ENCODE measurements around the gene CLDN34. TPM values are rescaled to one million over a fixed set of nuclear protein-coding genes. Genes with fewer than 3 reads are reported as not detected.

CLDN34 gene
- total RNA-seq, 1 donor from 2014 or later: not detected

DNA sequence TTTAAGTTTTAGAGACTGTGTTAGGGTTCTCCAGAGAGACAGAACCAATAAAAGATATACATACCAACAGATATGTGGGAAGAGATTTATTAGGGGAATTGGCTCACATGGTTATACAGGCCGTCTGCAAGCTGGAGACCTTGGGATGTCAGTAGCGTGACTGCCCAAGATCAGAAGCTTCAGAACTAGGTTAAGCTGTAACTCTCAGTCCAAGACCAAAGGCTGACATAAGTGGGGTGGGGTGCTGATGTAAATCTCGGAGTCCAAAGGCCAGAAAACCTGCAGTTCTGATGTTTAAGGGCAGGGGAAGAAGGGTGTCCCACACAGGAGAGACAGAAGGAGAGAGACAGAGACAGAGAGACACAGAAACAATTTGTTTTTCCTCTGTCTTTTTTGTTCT lies 10.5 kb downstream of the CLDN34 start:
- FAIRE-seq: no peak
- DNase-seq (ENCODE audit: low spot score in 2 of 2): no peak

DNA sequence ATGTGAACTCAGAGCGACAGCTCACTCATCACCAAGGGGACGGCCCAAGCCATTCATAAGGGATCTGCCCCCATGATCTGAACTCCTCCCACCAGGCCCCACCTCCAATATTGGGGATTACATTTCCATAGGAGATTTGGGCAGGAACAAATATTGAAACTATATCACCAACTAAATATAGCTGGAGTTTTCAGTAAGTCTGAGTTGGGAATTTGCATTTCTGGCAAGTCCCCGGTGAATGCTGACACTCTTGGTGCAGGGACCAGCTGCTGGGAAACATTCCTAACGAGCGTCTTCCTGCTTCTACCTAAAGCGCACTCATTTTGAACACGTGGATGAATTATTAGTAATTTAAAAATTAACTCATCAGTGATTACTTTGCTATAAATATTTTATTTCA lies 13.2 kb downstream of the CLDN34 start:
- no peak for FAIRE-seq
- DNase-seq (ENCODE audit: low spot score in 2 of 2): no peak

DNA sequence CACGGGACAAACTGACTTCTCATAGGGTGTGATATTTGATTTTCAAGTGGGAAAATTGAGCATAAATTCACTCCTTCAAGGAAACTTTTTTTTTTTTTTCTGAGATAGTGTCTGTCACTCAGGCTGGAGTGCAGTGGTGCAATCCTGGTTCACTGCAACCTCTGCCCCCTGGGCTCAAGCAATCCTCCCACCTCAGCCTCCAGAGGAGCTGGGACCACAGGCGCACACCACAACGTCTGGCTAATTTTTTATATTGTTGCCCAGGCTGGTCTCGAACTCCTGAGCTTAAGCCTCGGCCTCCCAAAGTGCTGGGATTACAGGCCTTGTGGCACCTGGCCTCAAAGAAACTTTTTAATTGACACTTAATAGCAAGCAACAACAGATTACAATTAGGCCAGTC lies 13.8 kb downstream of the CLDN34 start:
- DNase-seq (ENCODE audit: low spot score in 2 of 2): no peak
- FAIRE-seq: no peak

DNA sequence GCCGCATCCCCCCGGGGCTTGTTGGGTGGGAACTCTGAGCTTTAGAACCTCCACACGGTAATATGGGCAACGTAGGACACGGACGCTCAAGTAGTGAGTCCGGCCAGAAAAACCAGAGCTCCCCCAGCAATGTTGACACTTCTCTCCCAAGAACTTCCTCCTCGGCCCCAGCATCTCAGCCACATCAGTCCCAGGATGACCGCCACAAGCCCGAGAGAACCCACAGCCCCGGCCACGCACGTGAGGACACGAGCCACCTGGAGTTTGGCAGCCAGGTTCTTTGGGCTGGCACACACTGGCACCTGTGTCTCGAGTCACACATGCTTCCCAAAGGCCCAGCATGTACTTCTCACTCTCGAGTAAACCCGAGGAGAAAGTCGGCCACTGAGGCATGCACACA lies 16.3 kb downstream of the CLDN34 start:
- no peak for FAIRE-seq
- no peak for DNase-seq (ENCODE audit: low spot score in 2 of 2)

DNA sequence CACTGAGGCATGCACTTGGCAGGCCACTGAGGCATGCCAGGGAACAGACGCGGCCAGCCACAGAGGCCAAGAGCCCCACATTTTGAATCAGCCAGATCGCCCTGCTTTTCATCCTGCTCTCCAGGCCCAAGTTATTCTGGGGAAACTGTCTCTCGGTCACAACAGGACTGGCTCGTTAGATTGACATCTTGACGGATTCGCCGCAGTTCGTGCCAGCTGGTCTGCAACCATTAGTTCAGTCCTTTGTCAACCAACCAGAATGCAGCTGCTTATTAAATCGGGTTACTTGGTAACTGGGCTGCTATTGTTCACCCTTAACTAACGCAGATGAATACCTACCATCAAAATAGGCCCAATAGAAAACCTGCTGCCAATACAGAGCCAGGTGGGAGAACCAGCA lies 16.7 kb downstream of the CLDN34 start:
- FAIRE-seq: no peak
- no peak for DNase-seq (ENCODE audit: low spot score in 2 of 2)

DNA sequence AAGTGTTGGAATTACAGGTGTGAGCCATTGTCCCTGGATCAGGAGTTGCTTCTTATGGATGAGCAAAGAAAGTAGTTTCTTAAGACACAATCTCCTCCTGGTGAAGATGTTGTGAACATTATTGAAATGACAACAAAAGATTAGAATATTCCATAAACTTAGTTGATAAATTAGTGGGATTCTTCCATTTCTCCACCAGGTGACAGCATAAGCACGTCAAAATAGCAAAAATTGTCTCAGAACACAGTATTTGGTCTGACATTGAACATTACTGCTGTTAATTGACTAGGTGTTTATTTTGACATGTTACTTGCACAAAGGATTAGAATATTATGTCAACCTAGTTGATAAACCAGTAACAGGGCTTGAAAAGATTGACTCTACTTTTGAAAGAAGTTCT lies 21.6 kb downstream of the CLDN34 start:
- FAIRE-seq (no peak), DNase-seq (ENCODE audit: low spot score in 2 of 2) (no peak)

DNA sequence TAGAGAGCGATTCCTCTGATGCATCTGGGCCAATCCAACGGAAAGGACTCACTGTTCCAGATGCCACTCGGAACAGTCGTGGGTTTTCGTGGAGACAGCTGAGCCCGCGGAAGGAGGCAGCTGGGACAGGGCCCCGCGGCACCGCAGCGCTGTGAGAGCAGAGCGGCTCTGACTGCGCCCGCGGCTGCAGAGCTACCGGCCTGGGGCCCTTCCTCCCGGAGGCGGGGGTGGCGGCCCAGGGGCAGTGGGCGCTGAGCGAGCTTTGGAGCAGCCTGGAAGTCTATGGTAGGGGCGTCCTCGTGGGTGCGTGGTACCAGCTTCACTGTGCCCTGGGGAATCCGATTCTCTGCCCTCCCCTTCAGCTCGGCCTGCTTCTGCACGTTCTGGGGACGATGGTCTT lies 24.9 kb downstream of the CLDN34 start:
- DNase-seq (ENCODE audit: low spot score in 2 of 2) (no peak), FAIRE-seq (no peak)

DNA sequence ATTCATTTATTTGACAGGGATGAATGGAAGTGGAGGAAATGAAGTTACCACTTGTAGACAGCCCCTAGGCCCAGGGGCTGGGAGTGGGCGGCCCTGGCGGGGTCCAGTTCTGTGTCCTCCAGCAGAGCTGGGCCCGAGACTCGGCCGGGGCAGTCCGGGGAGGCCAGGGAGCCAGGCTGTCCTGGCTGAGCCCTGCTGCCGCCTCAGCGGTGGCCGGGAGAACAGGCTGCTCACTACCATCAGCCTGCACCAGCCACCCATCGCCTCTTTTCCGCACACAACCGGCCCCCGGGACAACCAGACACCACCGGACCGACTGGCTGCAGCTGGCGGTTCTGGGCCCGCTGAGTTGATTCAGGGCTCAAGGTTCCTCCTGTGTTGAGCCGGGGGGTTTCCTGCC lies 25.6 kb downstream of the CLDN34 start:
- FAIRE-seq: no peak
- no peak for DNase-seq (ENCODE audit: low spot score in 2 of 2)

DNA sequence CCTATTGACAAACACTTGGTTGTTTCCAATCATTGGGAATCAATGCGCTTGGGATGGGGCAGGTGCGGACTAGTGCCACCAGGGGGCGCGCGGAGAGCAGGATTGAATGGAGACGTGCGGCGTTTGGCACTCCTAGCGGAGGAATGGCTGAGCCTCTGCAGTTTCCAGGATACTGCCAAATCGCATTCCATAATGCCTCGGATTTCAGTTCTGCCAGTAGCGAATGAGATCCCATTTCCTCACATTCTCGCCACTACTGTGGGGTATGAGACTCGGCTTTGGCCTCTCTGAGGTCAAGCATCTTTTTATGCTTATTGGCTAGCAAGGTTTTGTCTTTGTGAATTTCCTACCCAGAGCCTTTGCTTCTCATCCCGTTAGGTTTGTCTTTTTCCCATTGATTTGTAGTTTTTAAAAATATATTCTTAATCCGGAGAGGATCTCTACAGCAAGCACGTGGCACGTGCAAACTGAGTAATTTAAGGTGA lies 28.7 kb downstream of the CLDN34 start:
- no peak for FAIRE-seq

DNA sequence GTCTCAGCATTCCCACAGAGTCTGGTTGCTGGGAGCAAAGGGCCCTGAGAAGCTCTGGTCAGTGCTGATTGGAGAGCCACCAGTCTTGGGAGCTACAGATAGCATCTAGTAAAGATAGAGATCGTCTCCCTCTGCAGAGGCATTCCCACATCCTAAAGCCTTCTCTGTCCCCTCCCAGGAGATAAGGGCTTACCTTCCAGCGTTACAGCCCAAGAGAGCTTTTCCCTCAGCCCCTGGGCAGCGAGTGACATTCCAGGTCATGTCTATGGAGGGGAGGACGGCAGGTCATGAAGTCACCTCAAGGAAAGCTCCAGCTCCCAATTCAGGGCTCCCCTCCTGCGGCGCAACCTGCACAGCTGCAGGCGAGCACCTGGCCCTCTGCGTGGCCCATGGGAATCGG lies 29.9 kb downstream of the CLDN34 start:
- DNase-seq (ENCODE audit: low spot score in 2 of 2) (no peak), FAIRE-seq (no peak)

More for the DNA sequence above, 28.7 kb downstream of the CLDN34 start:
- DNase-seq (ENCODE audit: low spot score in 2 of 2): peak; percentile 78 to 84

DNA sequence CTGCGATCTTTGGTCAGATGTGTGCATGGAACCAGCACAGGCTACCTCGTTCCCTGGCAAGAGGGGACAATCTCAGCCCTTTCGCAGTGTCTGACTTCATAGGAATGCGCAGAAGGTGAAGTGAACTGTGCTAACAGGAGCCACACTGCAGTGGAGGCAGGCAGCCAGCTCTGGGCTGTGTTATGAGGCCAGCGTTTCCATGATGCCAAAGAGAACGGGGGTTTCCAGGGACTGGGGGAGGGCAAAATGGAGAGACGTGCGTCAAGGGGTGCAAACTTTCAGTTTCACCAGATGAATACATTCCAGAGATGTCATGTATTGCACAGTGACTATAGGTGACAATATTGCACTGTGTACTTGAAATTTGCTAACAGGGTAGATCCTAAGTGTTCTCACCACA lies 30.4 kb downstream of the CLDN34 start:
- FAIRE-seq (no peak), DNase-seq (ENCODE audit: low spot score in 2 of 2) (no peak)

DNA sequence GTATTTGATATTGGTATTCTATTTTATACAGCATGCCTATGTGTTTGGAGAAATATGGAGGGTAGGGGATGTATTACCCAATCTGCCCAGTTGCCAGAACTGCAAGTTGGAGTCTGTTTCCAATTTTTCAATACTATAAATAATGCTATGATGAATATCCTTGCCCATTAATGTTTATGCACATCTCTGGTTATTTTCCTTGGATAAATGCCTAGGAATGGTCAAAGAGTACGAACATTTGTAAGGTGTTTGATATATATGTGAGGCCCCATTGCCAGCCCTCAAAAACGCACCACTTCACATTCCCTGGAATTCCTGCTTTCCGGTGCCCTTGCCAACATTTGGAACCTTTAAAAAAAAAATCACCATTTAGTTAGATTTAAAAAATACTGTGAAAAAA lies 34.3 kb downstream of the CLDN34 start:
- FAIRE-seq (no peak), DNase-seq (ENCODE audit: low spot score in 2 of 2) (no peak)

DNA sequence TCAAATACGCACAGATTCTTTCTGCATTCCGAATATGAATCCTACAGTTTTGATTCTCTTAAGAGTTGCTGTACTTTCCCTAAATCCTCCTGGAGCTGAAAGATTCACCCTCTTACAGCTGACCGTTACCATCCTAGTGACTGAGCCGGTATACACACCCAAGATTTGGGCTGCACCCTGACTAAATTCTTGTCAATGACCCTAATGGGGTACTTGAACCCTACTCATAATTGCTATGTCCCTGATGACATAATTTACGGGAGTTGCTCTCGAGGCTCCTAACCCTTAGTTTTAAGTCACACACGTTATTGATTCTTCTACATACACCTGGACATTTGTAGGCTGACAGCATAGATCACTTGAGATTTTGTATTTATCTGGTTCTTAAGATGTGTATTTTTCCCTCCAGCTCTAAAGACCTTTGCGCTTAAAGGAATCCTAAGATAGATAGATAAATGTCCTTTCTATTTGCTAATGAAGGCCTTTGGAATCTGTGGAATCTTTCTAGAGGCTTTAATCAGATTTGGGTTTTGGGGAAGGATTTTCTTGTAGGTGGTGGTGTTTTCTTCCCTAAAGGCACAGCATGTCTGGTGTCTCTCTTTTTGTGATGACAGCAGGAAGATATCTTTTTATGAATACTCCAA lies 37.8 kb downstream of the CLDN34 start:
- DNase-seq (ENCODE audit: low spot score in 2 of 2) (no peak), FAIRE-seq (no peak)

DNA sequence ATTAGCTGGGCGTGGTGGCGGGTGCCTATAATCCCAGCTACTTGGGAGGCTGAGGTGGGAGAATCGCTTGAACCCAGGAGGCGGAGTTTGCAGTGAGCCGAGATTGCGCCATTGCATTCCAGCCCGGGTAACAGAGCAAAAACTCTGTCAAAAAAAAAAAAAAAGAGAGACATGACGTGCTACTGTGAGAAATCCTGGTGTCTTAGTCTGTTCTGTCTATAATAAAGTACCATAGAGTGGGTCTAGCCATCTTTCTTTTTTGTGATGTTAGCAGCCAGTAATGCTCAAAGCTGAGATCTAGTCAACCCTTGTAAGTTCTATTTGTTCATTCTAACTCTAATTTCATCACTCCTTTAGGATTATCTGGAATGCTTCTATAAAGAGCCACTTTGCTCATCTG lies 38.9 kb downstream of the CLDN34 start:
- no peak for DNase-seq (ENCODE audit: low spot score in 2 of 2)
- FAIRE-seq: no peak

DNA sequence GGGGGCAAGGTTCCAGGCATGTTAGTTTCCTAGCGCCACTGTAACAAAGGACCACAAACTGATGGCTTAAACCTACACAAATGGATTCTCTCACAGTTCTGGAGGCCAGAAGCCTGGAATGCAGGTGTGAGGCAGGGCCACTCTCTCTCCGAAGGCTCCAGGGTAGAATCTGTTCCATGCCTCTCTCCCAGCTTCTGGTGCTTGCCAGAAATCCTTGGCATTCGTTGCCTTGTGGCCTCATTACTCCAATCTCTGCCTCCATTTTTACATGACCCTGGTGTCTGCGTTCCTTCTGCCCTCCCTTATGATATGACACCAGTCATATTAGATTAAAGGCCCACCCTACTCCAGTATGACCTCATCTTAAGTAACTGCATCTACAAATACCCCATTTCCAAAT lies 39.6 kb downstream of the CLDN34 start:
- DNase-seq (ENCODE audit: low spot score in 2 of 2) (no peak), FAIRE-seq (no peak)

DNA sequence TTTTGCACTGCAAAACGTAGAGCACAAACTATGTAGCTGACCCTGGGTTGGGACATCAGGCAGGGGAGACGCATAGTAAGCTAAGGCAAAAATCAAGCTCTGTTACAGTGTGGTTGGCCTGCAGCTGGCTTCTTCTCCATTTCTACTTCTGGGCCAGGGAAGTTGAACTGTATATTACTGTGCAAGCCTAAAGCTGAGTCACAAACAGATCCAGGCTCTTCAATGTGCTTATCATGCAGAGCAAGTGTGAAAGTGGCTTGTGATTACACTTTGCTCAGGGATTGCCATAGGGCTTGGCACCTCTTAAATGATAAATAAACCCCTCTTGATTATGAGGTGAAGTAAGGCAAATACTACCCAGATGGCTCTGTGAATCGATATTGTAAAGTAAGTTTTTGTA lies 40.5 kb downstream of the CLDN34 start:
- no peak for DNase-seq (ENCODE audit: low spot score in 2 of 2)
- no peak for FAIRE-seq

DNA sequence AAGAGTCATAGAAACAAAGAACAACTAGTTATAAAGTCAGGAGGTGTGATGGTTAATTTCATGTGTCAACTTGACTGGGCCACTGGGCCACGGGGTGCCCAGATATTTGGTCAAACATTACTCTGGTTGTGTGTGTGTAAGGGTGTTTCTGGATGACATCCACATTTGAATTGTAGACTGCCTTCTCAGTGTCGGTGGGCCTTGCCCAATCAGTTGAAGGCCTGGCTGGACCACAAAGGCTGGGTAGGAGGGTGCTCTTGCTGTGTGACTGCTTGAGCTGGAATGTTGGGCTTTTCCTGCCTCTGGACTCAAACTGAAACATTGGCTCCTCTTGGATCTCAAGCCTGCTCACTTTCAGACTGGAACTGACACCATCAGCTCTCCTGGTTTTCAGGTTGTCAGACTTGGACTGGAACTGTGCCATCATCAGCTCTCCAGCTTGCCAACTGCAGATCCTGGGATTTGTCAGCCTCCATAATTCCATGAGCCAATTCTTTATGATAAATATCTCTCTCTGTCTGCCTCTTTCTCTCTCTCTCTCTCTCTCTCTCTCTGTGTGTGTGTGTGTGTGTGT lies 41.4 kb downstream of the CLDN34 start:
- no peak for DNase-seq (ENCODE audit: low spot score in 2 of 2)
- FAIRE-seq: no peak

DNA sequence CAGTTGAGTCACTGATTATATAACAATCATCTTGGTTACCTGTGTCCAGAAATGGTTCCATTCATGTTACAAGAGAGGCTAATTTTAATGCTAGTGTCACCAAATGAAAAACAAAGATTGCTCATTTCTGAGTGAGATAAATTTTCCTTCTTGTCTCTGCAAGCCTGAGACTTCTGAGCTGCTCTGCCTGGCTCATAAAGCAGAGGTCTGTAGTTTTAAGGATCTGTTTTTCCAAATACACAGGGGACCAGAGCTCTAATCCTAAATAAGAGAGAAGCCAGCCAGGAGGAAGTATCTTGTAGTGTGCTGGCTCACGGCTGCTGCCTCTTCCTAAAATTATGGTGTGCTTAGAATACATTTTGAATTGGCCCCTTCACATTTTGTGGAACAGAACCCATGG lies 42.6 kb downstream of the CLDN34 start:
- no peak for DNase-seq (ENCODE audit: low spot score in 2 of 2)
- no peak for FAIRE-seq

DNA sequence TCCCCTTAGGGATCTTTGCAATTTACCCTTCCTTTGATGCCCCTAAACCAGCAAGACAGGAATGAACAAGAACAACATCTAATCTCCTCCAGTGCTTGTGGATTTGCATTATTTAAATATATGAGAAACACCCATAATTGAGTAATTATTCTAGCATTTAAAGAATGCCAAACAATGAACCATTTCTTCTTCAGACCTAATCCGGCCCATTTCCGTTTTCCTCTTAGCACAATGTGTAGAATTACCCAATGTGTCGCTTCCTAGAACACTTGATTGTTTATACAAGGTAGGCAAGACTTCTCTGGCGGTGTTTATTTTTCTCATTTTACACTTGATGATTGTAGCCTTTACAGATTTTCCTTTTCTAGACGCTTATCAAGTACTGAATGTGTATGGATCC lies 43.5 kb downstream of the CLDN34 start:
- DNase-seq (ENCODE audit: low spot score in 2 of 2) (no peak), FAIRE-seq (no peak)

DNA sequence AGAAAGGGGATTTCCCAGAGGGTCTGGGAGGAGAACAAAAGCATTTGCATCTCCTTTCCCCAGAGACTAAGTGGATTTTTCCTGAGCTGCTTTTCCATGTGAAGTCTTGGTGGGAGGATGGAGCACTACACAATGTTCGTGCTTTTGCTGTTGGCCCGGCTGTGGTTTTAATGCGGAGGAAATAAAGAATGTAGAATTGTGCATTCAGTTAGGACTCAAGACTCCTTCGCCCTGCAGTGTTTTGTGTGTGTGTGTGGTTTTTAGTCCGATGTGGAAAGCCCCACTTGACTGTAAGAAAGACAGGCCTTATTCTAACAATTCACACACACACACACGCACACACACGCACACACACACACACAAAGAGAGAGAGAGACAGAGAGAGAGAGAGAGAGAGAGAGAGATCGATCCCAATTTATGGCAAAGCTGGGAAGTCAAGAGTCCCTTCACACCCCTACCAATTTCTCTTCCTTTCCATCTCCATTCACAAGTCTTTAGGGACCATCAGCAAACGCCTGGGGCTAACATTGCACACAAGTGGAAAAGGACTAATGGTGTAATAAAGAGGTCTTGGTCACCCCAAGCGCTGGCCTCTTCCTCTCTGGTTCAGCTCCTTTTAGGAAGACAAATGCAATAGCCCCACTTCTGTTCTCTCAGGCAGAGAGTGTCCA lies 44.2 kb downstream of the CLDN34 start:
- FAIRE-seq (no peak), DNase-seq (ENCODE audit: low spot score in 2 of 2) (no peak)

DNA sequence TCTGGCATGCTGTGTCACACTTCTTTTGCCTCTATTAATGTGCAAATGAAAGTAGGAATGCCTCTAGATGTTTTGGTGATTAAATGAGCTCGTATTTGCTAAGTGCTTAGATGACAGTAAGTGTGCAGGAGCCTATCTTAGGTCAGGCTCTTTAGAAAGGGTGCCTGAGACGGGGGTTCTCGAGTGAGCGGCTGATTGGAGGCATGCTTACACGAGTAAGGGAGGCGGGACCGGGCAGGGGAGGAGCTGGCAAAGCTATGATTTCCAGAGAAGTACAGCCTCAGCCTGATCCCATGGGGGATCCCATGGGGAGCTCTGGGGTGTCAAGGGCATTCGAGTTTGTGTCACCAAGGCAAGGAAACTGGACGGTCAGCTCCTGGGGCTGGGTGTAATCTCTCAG lies 44.8 kb downstream of the CLDN34 start:
- DNase-seq (ENCODE audit: low spot score in 2 of 2) (no peak), FAIRE-seq (no peak)

Measured in frontal cortex (tissue), 4 donors.